HepG2 (cell line): ENCODE results near the gene BBS5. TPM values are rescaled to one million over a fixed set of nuclear protein-coding genes. Genes with fewer than 3 reads are reported as not detected.
A peak's percentile ranks its signal among the peaks of the same experiment; 100 is the strongest.

Experiments
- ATAC-seq: fragments of 200-7000 bp; cut with Tn5 transposase; 3 replicates; pipeline ENCODE4 v1.9.1; 2020; ENCODE audit warnings: mild to moderate bottlenecking, moderate library complexity
- BruUV-seq: library from RNA; stranded (reverse); fragments of 400-500 nt; replicated peaks from 2 replicates; lab custom pipeline; 2021; lab: Mats Ljungman, UMichigan
- CTCF ChIA-PET: fragments of 300-600 bp; formaldehyde crosslinking; extraction: SDS; loops from one replicate; lab custom pipeline; 2021; ENCODE audit warnings: low total read pairs, inconsistent platforms, low intra/inter-chr PET ratio; lab: Yijun Ruan, JAX
- POLR2A ChIA-PET: fragments of 350-600 bp; sonication (Branson Sonifier 250); formaldehyde crosslinking; loops from one replicate; lab custom pipeline; 2020; ENCODE audit warnings: antibody characterized with exemption, inconsistent platforms; lab: Yijun Ruan, JAX
- DNase-seq: peaks from one replicate; pipeline ENCODE4 v3.0.0-alpha.2; 2015; ENCODE audit warnings: low spot score
- FAIRE-seq: peaks from 3 replicates; lab custom pipeline; 2011; peaks lifted over from hg19 to GRCh38; lab: Jason Lieb, UNC
- H2AFZ ChIP-seq: one replicate; pipeline ENCODE4 v1.6.1; 2011; ENCODE audit warnings: low read length, inconsistent platforms
- H3K27ac ChIP-seq: fragments of 300-600 bp; 3 replicates; pipeline ENCODE4 v1.8.0; 2011; ENCODE audit warnings: mixed run types, mild to moderate bottlenecking, mixed read lengths, low read length, inconsistent platforms; ENCODE audit not compliant: insufficient read depth; ENCODE audit errors: extremely low read length
- H3K27me3 ChIP-seq, 2 experiments: fragments of 200-600 bp in 1 of 2; 2 replicates in 1 of 2; 3 replicates in 1 of 2; pipeline versions ENCODE4 v1.6.0 to v1.8.0; 2011; ENCODE audit warnings: low read length in 2 of 2, mild to moderate bottlenecking in 2 of 2, moderate library complexity in 2 of 2, inconsistent platforms in 1 of 2; ENCODE audit not compliant: insufficient read depth in 2 of 2, control insufficient read depth in 1 of 2
- H3K36me3 ChIP-seq, 2 experiments: fragments of 200-600 bp in 1 of 2; replicated peaks in 1 of 2; 2 replicates in 1 of 2; 3 replicates in 1 of 2; pipeline versions ENCODE4 v1.5.1 to v1.8.0; 2011; ENCODE audit warnings: low read length in 2 of 2, inconsistent platforms in 1 of 2; ENCODE audit not compliant: insufficient read depth in 2 of 2, control insufficient read depth in 1 of 2
- H3K4me1 ChIP-seq: 2 replicates; pipeline ENCODE4 v1.5.1; 2012; ENCODE audit warnings: low read length, inconsistent platforms; ENCODE audit not compliant: insufficient read depth
- H3K4me2 ChIP-seq: 2 replicates; pipeline ENCODE4 v1.6.0; 2011; ENCODE audit warnings: low read depth, low read length, inconsistent platforms
- H3K4me3 ChIP-seq, 3 experiments: fragments of 200-600 bp in 1 of 3; sonication (generic), shearing (Covaris generic) in 1 of 3; replicated peaks in 1 of 3; 2 replicates each; pipeline ENCODE4 v1.5.1; 2011 to 2016; ENCODE audit warnings: low read length in 3 of 3, inconsistent platforms in 2 of 3, low read depth in 2 of 3, mild to moderate bottlenecking in 2 of 3, control low read depth in 1 of 3, mixed read lengths in 1 of 3; ENCODE audit not compliant: insufficient read depth in 1 of 3
- H3K79me2 ChIP-seq: one replicate; pipeline ENCODE4 v1.6.1; 2011; ENCODE audit warnings: low read length, inconsistent platforms; ENCODE audit not compliant: insufficient read depth
- H3K9ac ChIP-seq: 2 replicates; pipeline ENCODE4 v1.6.0; 2011; ENCODE audit warnings: mild to moderate bottlenecking, low read depth, low read length, inconsistent platforms; ENCODE audit not compliant: insufficient read depth
- H3K9me3 ChIP-seq: 2 replicates; pipeline ENCODE4 v1.5.1; 2012; ENCODE audit warnings: mild to moderate bottlenecking, low read length
- H4K20me1 ChIP-seq: 2 replicates; pipeline ENCODE4 v1.6.0; 2011; ENCODE audit warnings: inconsistent platforms, mild to moderate bottlenecking, low read length, moderate library complexity; ENCODE audit not compliant: insufficient read depth
- ARID5B ChIP-seq: IDR thresholded peaks from 2 replicates; pipeline ENCODE4 v1.4.0; 2020; ENCODE audit warnings: mild to moderate bottlenecking, missing genetic modification reagents
- ELF3 ChIP-seq: IDR thresholded peaks from 2 replicates; pipeline ENCODE4 v1.6.1; 2016; ENCODE audit warnings: missing genetic modification reagents, missing compliant biosample characterization
- HMG20A ChIP-seq: IDR thresholded peaks from 2 replicates; pipeline ENCODE4 v1.6.1; 2016; ENCODE audit warnings: borderline replicate concordance
- MAFK ChIP-seq, 2 experiments: IDR thresholded peaks in 1 of 2; conservative IDR thresholded peaks in 1 of 2; 2 replicates each; pipeline ENCODE4 v1.6.1; 2011; ENCODE audit warnings: improper control_type of control experiment in 2 of 2, low read length in 2 of 2
- NR2F2 ChIP-seq: IDR thresholded peaks from 2 replicates; pipeline ENCODE4 v1.6.1; 2012; ENCODE audit warnings: low read depth, inconsistent platforms, borderline replicate concordance
- PHF8 ChIP-seq: sonication (generic); formaldehyde crosslinking; IDR thresholded peaks from 2 replicates; pipeline ENCODE4 v1.5.0; 2020; ENCODE audit warnings: missing genetic modification reagents
- SOX13 ChIP-seq, 3 experiments: fragments of 450-650 bp in 1 of 3; sonication (generic) in 1 of 3; formaldehyde crosslinking in 1 of 3; IDR thresholded peaks in 2 of 3; conservative IDR thresholded peaks in 1 of 3; 2 replicates each; pipeline versions ENCODE4 v1.5.0 to v1.6.1; 2016 to 2020; ENCODE audit warnings: antibody characterized with exemption in 1 of 3, mild to moderate bottlenecking in 1 of 3, missing compliant biosample characterization in 1 of 3, missing genetic modification reagents in 1 of 3, moderate library complexity in 1 of 3
- ZC3H4 ChIP-seq: sonication (generic); formaldehyde crosslinking; IDR thresholded peaks from 2 replicates; pipeline ENCODE4 v1.4.0; 2020; ENCODE audit warnings: missing genetic modification reagents, borderline replicate concordance
- ZNF12 ChIP-seq: sonication (generic); formaldehyde crosslinking; IDR thresholded peaks from 2 replicates; pipeline ENCODE4 v1.5.0; 2020; ENCODE audit warnings: missing genetic modification reagents
- ZNF337 ChIP-seq: sonication (generic); formaldehyde crosslinking; IDR thresholded peaks from 2 replicates; pipeline ENCODE4 v1.5.1; 2020; ENCODE audit warnings: missing genetic modification reagents, low read depth, mild to moderate bottlenecking, borderline replicate concordance
- ZNF350 ChIP-seq: sonication (generic); formaldehyde crosslinking; IDR thresholded peaks from 2 replicates; pipeline ENCODE4 v1.4.0; 2020; ENCODE audit warnings: mild to moderate bottlenecking, low read depth, missing genetic modification reagents, borderline replicate concordance
- ZNF83 ChIP-seq: sonication (generic); formaldehyde crosslinking; IDR thresholded peaks from 2 replicates; pipeline ENCODE4 v1.4.0; 2020; ENCODE audit warnings: missing genetic modification reagents, mild to moderate bottlenecking, borderline replicate concordance
- in situ Hi-C: cut with HindIII; loops from 2 replicates; pipeline ENCODE4 v1.10.0; 2017; ENCODE audit warnings: low pct_unique_long_range_greater_than_20kb; ENCODE audit not compliant: extremely low pct_ligation_motif_present
- intact Hi-C: fragments of 100-400 bp; cut with micrococcal nuclease; formaldehyde crosslinking; loops from one replicate; pipeline ENCODE4 v1.10.0; 2022; ENCODE audit not compliant: unreplicated experiment
- polyA plus RNA-seq, 8 experiments: library from polyadenylated mRNA; depleted of rRNA in 3 of 8; stranded (reverse) in 7 of 8; unstranded in 1 of 8; fragments of >200 nt; fragmentation: Illumina TruSeq in 4 of 8; extraction: Trizol in 4 of 8; gene quantifications; 2 replicates each; pipeline versions ENCODE4 v1.2.1 to v1.2.3, GENCODE V29; 2011 to 2016; ENCODE audit warnings: low read depth in 4 of 8, missing spikeins in 1 of 8, mixed read lengths in 1 of 8; ENCODE audit not compliant: insufficient read depth in 1 of 8
- total RNA-seq, 5 experiments: library from RNA; depleted of rRNA; stranded (reverse); fragments of >200 nt; fragmentation: Illumina TruSeq; extraction: Trizol; gene quantifications; 2 replicates each; pipeline ENCODE4 v1.2.3, GENCODE V29; 2016; ENCODE audit warnings: low read depth in 1 of 5
- TF ChIP-seq, protein P1 (sequence below): sonication (generic); formaldehyde crosslinking; IDR thresholded peaks from 2 replicates; pipeline ENCODE4 v1.4.0; 2020; ENCODE audit warnings: low read depth, mild to moderate bottlenecking, missing genetic modification reagents
- TF ChIP-seq, protein P2 (sequence below): IDR thresholded peaks from 2 replicates; pipeline ENCODE4 v1.6.1; 2016
- TF ChIP-seq, protein P3 (sequence below): IDR thresholded peaks from 2 replicates; pipeline ENCODE4 v1.6.1; 2016; ENCODE audit warnings: low read depth

The BBS5 gene
- total and polyA plus RNA-seq, 2 of the 13 experiments (the other 11 are each of a cell fraction or from before 2014, with no cell fraction given) = 1.8 to 4.5 TPM

- TF ChIP-seq, protein P1, sequence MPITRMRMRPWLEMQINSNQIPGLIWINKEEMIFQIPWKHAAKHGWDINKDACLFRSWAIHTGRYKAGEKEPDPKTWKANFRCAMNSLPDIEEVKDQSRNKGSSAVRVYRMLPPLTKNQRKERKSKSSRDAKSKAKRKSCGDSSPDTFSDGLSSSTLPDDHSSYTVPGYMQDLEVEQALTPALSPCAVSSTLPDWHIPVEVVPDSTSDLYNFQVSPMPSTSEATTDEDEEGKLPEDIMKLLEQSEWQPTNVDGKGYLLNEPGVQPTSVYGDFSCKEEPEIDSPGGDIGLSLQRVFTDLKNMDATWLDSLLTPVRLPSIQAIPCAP (CRISPR knock-in tag) = no peak
- no peak for TF ChIP-seq PHF8 (CRISPR knock-in tag)
- no peak for TF ChIP-seq ZC3H4 (CRISPR knock-in tag)
These were observed 25.4 kb downstream of the BBS5 start (continued) for GRCh38 chr2:169504651-169505050.

GRCh38 chr2:169507698-169508097 lies 28.4 kb downstream of the BBS5 start:
- Histone ChIP-seq H3K9ac (no peak overlapping the region), H3K27ac (no peak overlapping the region), H3K27me3 (no peaks in the 10 kb centered on the region), H3K9me3 (no peaks in the 10 kb centered on the region), H3K36me3 (no peaks in the 10 kb centered on the region), H4K20me1 (no peaks in the 10 kb centered on the region), H2AFZ (no peak overlapping the region), H3K4me3 (no peak overlapping the region), H3K4me1 (peaks cover 9% of the 10 kb centered on the region; the same call in 1 of the 2 replicates), H3K4me2 (no peak overlapping the region), H3K79me2 (no peaks in the 10 kb centered on the region)
- no peak for FAIRE-seq
- POLR2A ChIA-PET = interaction anchor here (0.7 to 1.0 kb wide), 2 partner anchors 22 to 77 kb away, joined by 3 read pairs; no protein-coding TSS in a partner anchor
- ATAC-seq = no peak
- no TSS peak for BruUV-seq
- intact Hi-C loops = no loop called here
- DNase-seq = peak; percentile 58
- CTCF ChIA-PET = no interaction called here
- in situ Hi-C loops = no loop called here
- TF ChIP-seq ZNF337 (CRISPR knock-in tag) (no peak), HMG20A (CRISPR knock-in tag) (peak; percentile 45; the same call in 1 of the 2 replicates), NR2F2 (no peak), ZNF12 (CRISPR knock-in tag) (peak; percentile 100), SOX13 (IDR thresholded peaks at IDR 0.05) (no peak), SOX13 (CRISPR knock-in tag; conservative IDR thresholded peaks at IDR 0.05 in 1 of 2, IDR thresholded peaks at IDR 0.05 in 1 of 2) (no peak), ZNF350 (CRISPR knock-in tag) (no peak), ELF3 (peak; percentile 73), MAFK (conservative IDR thresholded peaks at IDR 0.05 in 1 of 2, IDR thresholded peaks at IDR 0.05 in 1 of 2; ENCODE audit: low read length in 2 of 2) (peak; percentile 99), ZNF83 (CRISPR knock-in tag) (no peak), ARID5B (CRISPR knock-in tag) (peak; percentile 51; the same call in 1 of the 2 replicates)
- TF ChIP-seq, protein P2, sequence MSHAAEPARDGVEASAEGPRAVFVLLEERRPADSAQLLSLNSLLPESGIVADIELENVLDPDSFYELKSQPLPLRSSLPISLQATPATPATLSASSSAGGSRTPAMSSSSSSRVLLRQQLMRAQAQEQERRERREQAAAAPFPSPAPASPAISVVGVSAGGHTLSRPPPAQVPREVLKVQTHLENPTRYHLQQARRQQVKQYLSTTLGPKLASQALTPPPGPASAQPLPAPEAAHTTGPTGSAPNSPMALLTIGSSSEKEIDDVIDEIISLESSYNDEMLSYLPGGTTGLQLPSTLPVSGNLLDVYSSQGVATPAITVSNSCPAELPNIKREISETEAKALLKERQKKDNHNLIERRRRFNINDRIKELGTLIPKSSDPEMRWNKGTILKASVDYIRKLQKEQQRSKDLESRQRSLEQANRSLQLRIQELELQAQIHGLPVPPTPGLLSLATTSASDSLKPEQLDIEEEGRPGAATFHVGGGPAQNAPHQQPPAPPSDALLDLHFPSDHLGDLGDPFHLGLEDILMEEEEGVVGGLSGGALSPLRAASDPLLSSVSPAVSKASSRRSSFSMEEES = peak; percentile 49; the same call in 1 of the 2 replicates
- TF ChIP-seq, protein P3, sequence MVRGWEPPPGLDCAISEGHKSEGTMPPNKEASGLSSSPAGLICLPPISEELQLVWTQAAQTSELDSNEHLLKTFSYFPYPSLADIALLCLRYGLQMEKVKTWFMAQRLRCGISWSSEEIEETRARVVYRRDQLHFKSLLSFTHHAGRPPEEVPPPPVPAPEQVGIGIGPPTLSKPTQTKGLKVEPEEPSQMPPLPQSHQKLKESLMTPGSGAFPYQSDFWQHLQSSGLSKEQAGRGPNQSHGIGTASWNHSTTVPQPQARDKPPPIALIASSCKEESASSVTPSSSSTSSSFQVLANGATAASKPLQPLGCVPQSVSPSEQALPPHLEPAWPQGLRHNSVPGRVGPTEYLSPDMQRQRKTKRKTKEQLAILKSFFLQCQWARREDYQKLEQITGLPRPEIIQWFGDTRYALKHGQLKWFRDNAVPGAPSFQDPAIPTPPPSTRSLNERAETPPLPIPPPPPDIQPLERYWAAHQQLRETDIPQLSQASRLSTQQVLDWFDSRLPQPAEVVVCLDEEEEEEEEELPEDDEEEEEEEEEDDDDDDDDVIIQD (CRISPR knock-in tag) = peak; percentile 67; the same call in 1 of the 2 replicates
